Activated CD4-positive, alpha-beta memory T cell treated with anti-CD3 and anti-CD28 coated beads, Interleukin-2, amount 10 ng/mL, durations not matched to agents 7 days and 5 days (primary cell): ENCODE results near the gene PEX19. TPM values are rescaled to one million over a fixed set of nuclear protein-coding genes. Genes with fewer than 3 reads are reported as not detected.
A peak's percentile ranks its signal among the peaks of the same experiment; 100 is the strongest.

Experiments used
- CTCF ChIA-PET: fragments of 350-600 bp; sonication (Branson Sonifier 250); formaldehyde crosslinking; loops from one replicate; lab custom pipeline; 2021; ENCODE audit warnings: antibody characterized with exemption, inconsistent platforms; lab: Charles Lee
- POLR2A ChIA-PET: fragments of 350-600 bp; sonication (Branson Sonifier 250); formaldehyde crosslinking; loops from one replicate; lab custom pipeline; 2021; ENCODE audit warnings: antibody characterized with exemption; lab: Charles Lee
- DNase-seq: peaks from one replicate; pipeline ENCODE4 v3.0.0-alpha.2; 2020
- H3K27ac Mint-ChIP-seq: one replicate; pipeline ENCODE4 v1.8.0; 2021; ENCODE audit warnings: mild to moderate bottlenecking, mixed read lengths
- H3K27me3 Mint-ChIP-seq: one replicate; pipeline ENCODE4 v1.8.0; 2021; ENCODE audit warnings: mixed read lengths
- H3K36me3 Mint-ChIP-seq: one replicate; pipeline ENCODE4 v1.8.0; 2021; ENCODE audit warnings: low read depth, mixed read lengths
- H3K4me1 Mint-ChIP-seq: one replicate; pipeline ENCODE4 v1.8.0; 2021; ENCODE audit warnings: mixed read lengths
- H3K4me3 Mint-ChIP-seq: one replicate; pipeline ENCODE4 v1.8.0; 2021; ENCODE audit warnings: mild to moderate bottlenecking, mixed read lengths
- H3K9me3 Mint-ChIP-seq: one replicate; pipeline ENCODE4 v1.8.0; 2021; ENCODE audit warnings: mixed read lengths
- total RNA-seq, 2 experiments: library from RNA; stranded (reverse); gene quantifications; one replicate each; pipeline ENCODE4 v1.2.3, GENCODE V29; 2021

The PEX19 gene
- total RNA-seq, 2 experiments from 2014 or later = 53.8 to 60.8 TPM

GRCh38 chr1:160267284-160267991, 17.5 kb downstream of the PEX19 start:
- CTCF ChIA-PET = interaction anchor here (0.6 to 3.4 kb wide), 3 partner anchors 15 to 24 kb away, joined by 3 to 15 read pairs (median 6); partner anchors contain the start of gene PEX19
- no peaks in the 10 kb centered on the region for H3K27me3 Mint-ChIP-seq

GRCh38 chr1:160264795-160265307, 20.1 kb downstream of the PEX19 start:
- Mint-ChIP-seq H3K27ac (no peak overlapping the region), H3K27me3 (no peaks in the 10 kb centered on the region), H3K4me1 (peaks cover 31% of the 10 kb centered on the region), H3K4me3 (no peak overlapping the region), H3K36me3 (peaks cover 12% of the 10 kb centered on the region), H3K9me3 (no peaks in the 10 kb centered on the region)
- no peak for DNase-seq
- ChIA-PET POLR2A (interaction anchor here (2.3 to 4.7 kb wide), 4 partner anchors 12 to 59 kb away, joined by 5 to 89 read pairs (median 22); partner anchors contain the start of genes PEA15 and PEX19), CTCF (interaction anchor here (0.8 to 5.0 kb wide), 4 partner anchors 13 to 27 kb away, joined by 3 to 35 read pairs (median 17); partner anchors contain the start of gene PEX19)

More at GRCh38 chr1:160267284-160267991, 17.5 kb downstream of the PEX19 start:
- Mint-ChIP-seq H3K4me3 (no peak overlapping the region), H3K36me3 (no peaks in the 10 kb centered on the region), H3K9me3 (no peaks in the 10 kb centered on the region), H3K4me1 (peaks cover 16% of the 10 kb centered on the region), H3K27ac (no peak overlapping the region)
- POLR2A ChIA-PET = interaction anchor here (2.3 kb wide), 1 partner anchor 14 kb away, joined by 5 read pairs; no protein-coding TSS in a partner anchor
- DNase-seq = no peak

- Mint-ChIP-seq H3K4me3 (peak within 1 kb of the TSS; percentile 92), H3K27ac (peak within 1 kb of the TSS; percentile 99), H3K9me3 (no peaks in the 10 kb centered on the region), H3K36me3 (peaks cover 21% of the 10 kb centered on the region), H3K27me3 (no peaks in the 10 kb centered on the region), H3K4me1 (peaks cover 51% of the 10 kb centered on the region)
- ChIA-PET CTCF (interaction anchor here (0.6 to 5.0 kb wide), 12 partner anchors 8 to 341 kb away, joined by 3 to 42 read pairs (median 6); partner anchors contain the start of genes NCSTN and PEX19), POLR2A (interaction anchor here (0.6 to 4.7 kb wide), 37 partner anchors 8 to 1253 kb away, joined by 3 to 89 read pairs (median 4); partner anchors contain the start of genes AIM2, ARHGAP30, COPA and IFI16)
- peak; percentile 98 for DNase-seq
Measured at GRCh38 chr1:160261893-160262794, 22.8 kb downstream of the PEX19 start, which contains the start of gene DCAF8. Gene DCAF8, minus strand, starts transcription at chr1:160262549. Its CDS starts 18,541 bp downstream, at chr1:160244008.

DNA sequence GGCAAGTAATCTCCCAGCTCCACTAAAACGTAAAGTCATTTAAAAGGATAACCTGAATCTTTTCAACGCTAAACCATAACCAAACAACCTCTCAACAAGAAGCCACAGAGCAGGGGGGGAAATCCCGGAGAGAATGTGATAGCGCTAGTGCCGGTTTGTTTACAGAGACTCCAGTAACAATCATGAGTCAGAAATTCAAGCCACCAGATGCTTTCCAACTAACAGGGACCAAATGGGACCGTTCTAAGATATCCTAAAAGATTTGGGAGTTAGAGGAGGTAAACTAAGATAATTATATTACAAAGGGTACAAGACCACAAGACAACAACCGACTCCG, 23.4 kb downstream of the PEX19 start:
- Mint-ChIP-seq H3K9me3 (no peaks in the 10 kb centered on the region), H3K4me3 (peak overlapping the region; percentile 92), H3K27ac (peak overlapping the region; percentile 99), H3K27me3 (no peaks in the 10 kb centered on the region), H3K36me3 (peaks cover 21% of the 10 kb centered on the region), H3K4me1 (peaks cover 54% of the 10 kb centered on the region)
- CTCF ChIA-PET = interaction anchor here (0.5 to 5.0 kb wide), 6 partner anchors 9 to 184 kb away, joined by 3 to 42 read pairs (median 7); partner anchors contain the start of gene NCSTN
- POLR2A ChIA-PET = interaction anchor here (0.7 to 4.7 kb wide), 21 partner anchors 10 to 1252 kb away, joined by 3 to 89 read pairs (median 5); partner anchors contain the start of genes COPA, IFI16, IGSF8 and NCSTN
- peak; percentile 79 for DNase-seq

GRCh38 chr1:160260406-160261382, 24.2 kb downstream of the PEX19 start:
- no peaks in the 10 kb centered on the region for H3K9me3 Mint-ChIP-seq
- peak overlapping the region; percentile 99 for H3K27ac Mint-ChIP-seq
- H3K4me3 Mint-ChIP-seq = peak overlapping the region; percentile 92
- H3K36me3 Mint-ChIP-seq = peaks cover 21% of the 10 kb centered on the region
- H3K27me3 Mint-ChIP-seq = no peaks in the 10 kb centered on the region
- DNase-seq = no peak
- ChIA-PET CTCF (interaction anchor here (0.5 to 5.0 kb wide), 9 partner anchors 8 to 183 kb away, joined by 3 to 42 read pairs (median 4); partner anchors contain the start of gene NCSTN), POLR2A (interaction anchor here (0.6 to 4.7 kb wide), 19 partner anchors 9 to 339 kb away, joined by 3 to 89 read pairs (median 5); partner anchors contain the start of genes COPA, IGSF8, NCSTN and PEX19)
- H3K4me1 Mint-ChIP-seq = peaks cover 55% of the 10 kb centered on the region

- H3K4me1 Mint-ChIP-seq = peaks cover 43% of the 10 kb centered on the region
- H3K9me3 Mint-ChIP-seq = no peaks in the 10 kb centered on the region
- no peak overlapping the region for H3K4me3 Mint-ChIP-seq
- no peak for DNase-seq
- peaks cover 29% of the 10 kb centered on the region for H3K36me3 Mint-ChIP-seq
- H3K27me3 Mint-ChIP-seq = no peaks in the 10 kb centered on the region
- ChIA-PET POLR2A (no interaction called here), CTCF (no interaction called here)
- H3K27ac Mint-ChIP-seq = no peak overlapping the region
Measured at GRCh38 chr1:160258177-160258798, 26.6 kb downstream of the PEX19 start.

DNA sequence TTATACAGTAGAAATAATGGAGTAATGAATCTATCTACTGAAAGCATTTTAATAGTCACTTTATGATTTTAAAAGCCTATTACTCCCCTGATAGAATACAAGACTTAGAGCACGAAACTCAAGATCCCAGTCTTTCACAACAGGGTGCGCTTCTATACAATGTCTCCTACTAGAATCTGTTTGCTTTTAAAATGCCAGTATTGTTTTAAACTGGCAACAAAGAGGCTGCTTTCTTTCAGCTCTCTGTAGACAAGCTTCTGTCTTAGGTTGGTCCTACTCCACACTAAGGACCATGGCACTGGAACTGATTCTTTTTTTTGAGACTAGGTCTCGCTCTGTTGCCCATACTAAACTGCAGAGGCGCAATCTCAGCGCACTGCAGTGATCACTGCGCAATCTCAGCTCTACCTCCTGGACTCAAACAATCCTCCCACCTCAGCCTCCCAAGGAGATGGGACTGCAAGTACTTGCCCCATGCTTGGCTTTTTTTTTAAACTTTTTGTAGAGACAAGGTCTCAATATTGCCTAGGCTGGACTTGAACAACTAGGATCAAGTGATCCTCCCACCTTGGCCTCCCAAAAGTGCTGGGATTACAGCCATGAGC, 27.4 kb downstream of the PEX19 start:
- no peaks in the 10 kb centered on the region for H3K9me3 Mint-ChIP-seq
- H3K27me3 Mint-ChIP-seq = no peaks in the 10 kb centered on the region
- POLR2A ChIA-PET = interaction anchor here (1.4 to 1.5 kb wide), 2 partner anchors 27 to 52 kb away, joined by 3 to 4 read pairs; partner anchors contain the start of genes PEA15 and PEX19
- no peak for DNase-seq
- no peak overlapping the region for H3K4me3 Mint-ChIP-seq
- no peak overlapping the region for H3K27ac Mint-ChIP-seq
- CTCF ChIA-PET = interaction anchor here (1.0 to 1.5 kb wide), 3 partner anchors 34 to 172 kb away, joined by 3 to 8 read pairs (median 6); no protein-coding TSS in a partner anchor
- peaks cover 39% of the 10 kb centered on the region for H3K4me1 Mint-ChIP-seq
- peaks cover 31% of the 10 kb centered on the region for H3K36me3 Mint-ChIP-seq

DNA sequence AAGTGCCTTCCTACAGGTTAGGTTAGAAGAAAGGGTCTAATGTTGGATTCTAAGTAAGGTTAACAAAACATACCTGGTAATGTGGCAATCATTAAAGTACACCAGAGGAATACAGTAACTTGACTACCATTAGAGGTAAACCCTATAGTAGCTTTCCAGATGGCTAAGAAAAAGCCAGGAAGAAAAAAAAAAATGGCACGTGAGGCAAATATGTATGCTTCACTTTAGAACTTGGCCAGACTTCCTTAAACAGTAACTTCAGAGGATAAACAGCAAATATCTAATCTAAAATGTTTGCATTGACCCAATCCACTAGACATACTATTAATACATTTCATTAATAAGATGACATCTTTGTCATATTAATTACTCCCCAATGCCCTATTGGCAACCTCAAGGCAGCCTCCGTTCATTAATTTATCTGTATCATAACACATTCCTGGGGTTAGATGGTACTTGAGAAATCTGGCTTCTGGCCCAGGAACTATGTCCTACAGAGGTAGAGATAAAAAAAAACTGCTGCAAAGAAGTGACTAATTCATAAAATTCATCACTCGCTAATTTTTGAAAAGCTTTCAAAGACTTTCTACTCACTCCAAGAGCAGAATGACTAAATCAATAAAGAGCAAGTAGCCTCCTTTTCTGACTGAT, 28.4 kb downstream of the PEX19 start:
- Mint-ChIP-seq H3K9me3 (no peaks in the 10 kb centered on the region), H3K27ac (no peak overlapping the region), H3K4me1 (peaks cover 41% of the 10 kb centered on the region), H3K36me3 (peaks cover 35% of the 10 kb centered on the region), H3K4me3 (no peak overlapping the region), H3K27me3 (no peaks in the 10 kb centered on the region)
- no peak for DNase-seq
- ChIA-PET CTCF (interaction anchor here (0.7 to 1.5 kb wide), 4 partner anchors 35 to 392 kb away, joined by 3 to 8 read pairs (median 4); no protein-coding TSS in a partner anchor), POLR2A (interaction anchor here (1.4 to 1.5 kb wide), 2 partner anchors 28 to 51 kb away, joined by 3 to 4 read pairs; partner anchors contain the start of genes PEA15 and PEX19)

GRCh38 chr1:160255781-160256300, 29.1 kb downstream of the PEX19 start:
- no peak overlapping the region for H3K4me3 Mint-ChIP-seq
- CTCF ChIA-PET = no interaction called here

More at GRCh38 chr1:160255781-160256300, 29.1 kb downstream of the PEX19 start:
- Mint-ChIP-seq H3K4me1 (peaks cover 35% of the 10 kb centered on the region), H3K27me3 (no peaks in the 10 kb centered on the region), H3K27ac (no peak overlapping the region), H3K36me3 (peaks cover 32% of the 10 kb centered on the region), H3K9me3 (no peaks in the 10 kb centered on the region)
- no peak for DNase-seq
- POLR2A ChIA-PET = interaction anchor here (1.5 kb wide), 1 partner anchor 29 kb away, joined by 3 read pairs; the partner anchor contains the start of gene PEX19
